GM12801 (cell line): ENCODE data around the gene MAGEB17.

Source experiments
- CTCF ChIP-seq: IDR thresholded peaks from one replicate; pipeline ENCODE4 v1.5.1; 2011; ENCODE audit warnings: control low read depth; ENCODE audit not compliant: insufficient read length; ENCODE audit errors: extremely low read depth

Gene MAGEB17

GRCh38 chrX:16160729-16161128, 6.6 kb upstream of the MAGEB17 start:
- TF ChIP-seq CTCF: no peak

GRCh38 chrX:16162391-16162790, 4.9 kb upstream of the MAGEB17 start:
- TF ChIP-seq CTCF: no peak

- TF ChIP-seq CTCF: no peak
Measured at GRCh38 chrX:16164748-16165147, 2.5 kb upstream of the MAGEB17 start.

- TF ChIP-seq CTCF: no peak
Measured at GRCh38 chrX:16171039-16171438, 3.8 kb downstream of the MAGEB17 start.

- no peak for TF ChIP-seq CTCF
Measured at GRCh38 chrX:16171944-16172343, 4.7 kb downstream of the MAGEB17 start.

GRCh38 chrX:16172391-16172790, 5.1 kb downstream of the MAGEB17 start:
- no peak for TF ChIP-seq CTCF

GRCh38 chrX:16175329-16176061, 8.2 kb downstream of the MAGEB17 start:
- no peak for TF ChIP-seq CTCF
